Rectal smooth muscle tissue (tissue), 1 donor: ENCODE data around the gene DERL2.

Experiments
- H3K27ac ChIP-seq: one replicate; pipeline ENCODE4 v1.7.0; 2013; ENCODE audit warnings: low read depth, low read length, inconsistent platforms
- H3K27me3 ChIP-seq: one replicate; pipeline ENCODE4 v1.7.0; 2013; ENCODE audit warnings: low read length; ENCODE audit not compliant: control insufficient read depth, insufficient read depth
- H3K36me3 ChIP-seq: one replicate; pipeline ENCODE4 v1.7.0; 2013; ENCODE audit warnings: low read length; ENCODE audit not compliant: control insufficient read depth, insufficient read depth
- H3K4me1 ChIP-seq: one replicate; pipeline ENCODE4 v1.7.0; 2013; ENCODE audit warnings: low read length; ENCODE audit not compliant: control insufficient read depth, insufficient read depth
- H3K4me3 ChIP-seq: one replicate; pipeline ENCODE4 v1.7.0; 2013; ENCODE audit warnings: low read length
- H3K9ac ChIP-seq: one replicate; pipeline ENCODE4 v1.7.0; 2013; ENCODE audit warnings: low read length

Gene DERL2

GRCh38 chr17:5514976-5515375 lies 29.0 kb upstream of the DERL2 start:
- no peak overlapping the region for H3K9ac ChIP-seq
- no peaks in the 10 kb centered on the region for H3K27me3 ChIP-seq
- peaks cover 6% of the 10 kb centered on the region for H3K36me3 ChIP-seq
- no peak overlapping the region for H3K4me3 ChIP-seq
- no peak overlapping the region for H3K27ac ChIP-seq
- H3K4me1 ChIP-seq = peaks cover 6% of the 10 kb centered on the region

- Histone ChIP-seq H3K36me3 (peaks cover 6% of the 10 kb centered on the region), H3K27ac (no peak overlapping the region), H3K27me3 (no peaks in the 10 kb centered on the region), H3K9ac (no peak overlapping the region), H3K4me1 (peaks cover 6% of the 10 kb centered on the region), H3K4me3 (no peak overlapping the region)
Observed at GRCh38 chr17:5513628-5514027, 27.6 kb upstream of the DERL2 start.

- Histone ChIP-seq H3K4me1 (peaks cover 6% of the 10 kb centered on the region), H3K27me3 (no peaks in the 10 kb centered on the region), H3K27ac (peak overlapping the region; percentile 63), H3K9ac (no peak overlapping the region), H3K4me3 (peak overlapping the region; percentile 9), H3K36me3 (peaks cover 6% of the 10 kb centered on the region)
Observed at GRCh38 chr17:5511401-5512225, 25.6 kb upstream of the DERL2 start.

DNA sequence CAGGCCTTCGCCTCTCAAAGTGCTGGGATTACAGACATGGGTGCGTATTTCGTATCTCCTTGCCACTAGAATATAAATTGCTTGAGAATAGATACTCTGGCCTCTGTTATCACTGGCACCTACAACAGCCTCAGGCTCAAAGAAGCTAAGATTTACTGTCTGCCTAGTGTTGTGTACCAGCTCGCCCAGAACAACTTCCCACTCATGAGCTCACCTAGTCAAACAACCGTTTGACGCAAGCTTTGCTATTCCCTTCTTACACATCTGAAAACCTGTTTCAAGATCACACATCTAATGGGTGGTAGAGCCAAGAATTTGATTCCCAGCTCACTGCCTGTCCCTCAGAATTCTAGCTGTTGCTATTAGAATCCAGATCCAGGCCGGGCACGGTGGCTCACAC lies 24.8 kb upstream of the DERL2 start:
- Histone ChIP-seq H3K27me3 (no peaks in the 10 kb centered on the region), H3K36me3 (peaks cover 6% of the 10 kb centered on the region), H3K9ac (no peak overlapping the region), H3K4me1 (peaks cover 6% of the 10 kb centered on the region), H3K4me3 (no peak overlapping the region), H3K27ac (peak overlapping the region; percentile 63)

DNA sequence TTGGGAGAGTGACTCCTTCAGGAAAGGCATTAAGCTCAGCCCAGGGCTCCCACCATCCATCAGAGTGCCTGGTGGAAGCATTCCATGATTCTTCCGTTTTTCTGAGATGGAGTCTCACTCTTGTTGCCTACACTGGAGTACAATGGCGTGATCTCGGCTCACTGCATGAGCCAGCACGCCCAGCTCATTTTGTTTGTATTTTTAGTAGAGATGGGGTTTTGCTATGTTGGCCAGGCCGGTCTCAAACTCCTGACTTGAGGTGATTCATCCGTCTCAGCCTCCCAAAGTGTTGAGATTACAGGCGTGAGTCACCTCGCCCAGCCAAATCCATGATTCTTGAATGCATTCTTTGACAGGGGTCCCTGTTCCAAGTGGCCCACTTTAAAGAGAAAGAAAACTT lies 23.5 kb upstream of the DERL2 start:
- H3K27ac ChIP-seq = no peak overlapping the region
- no peak overlapping the region for H3K4me3 ChIP-seq
- H3K27me3 ChIP-seq = no peaks in the 10 kb centered on the region
- peaks cover 6% of the 10 kb centered on the region for H3K4me1 ChIP-seq
- H3K36me3 ChIP-seq = no peaks in the 10 kb centered on the region
- H3K9ac ChIP-seq = no peak overlapping the region

GRCh38 chr17:5508810-5509209 lies 22.8 kb upstream of the DERL2 start:
- Histone ChIP-seq H3K36me3 (no peaks in the 10 kb centered on the region), H3K4me3 (no peak overlapping the region), H3K27ac (no peak overlapping the region), H3K27me3 (no peaks in the 10 kb centered on the region), H3K9ac (no peak overlapping the region), H3K4me1 (peaks cover 6% of the 10 kb centered on the region)

GRCh38 chr17:5506307-5506706 lies 20.3 kb upstream of the DERL2 start:
- H3K4me1 ChIP-seq = peaks cover 2% of the 10 kb centered on the region
- H3K9ac ChIP-seq = no peak overlapping the region
- no peaks in the 10 kb centered on the region for H3K27me3 ChIP-seq
- H3K27ac ChIP-seq = no peak overlapping the region
- no peak overlapping the region for H3K4me3 ChIP-seq
- H3K36me3 ChIP-seq = no peaks in the 10 kb centered on the region

DNA sequence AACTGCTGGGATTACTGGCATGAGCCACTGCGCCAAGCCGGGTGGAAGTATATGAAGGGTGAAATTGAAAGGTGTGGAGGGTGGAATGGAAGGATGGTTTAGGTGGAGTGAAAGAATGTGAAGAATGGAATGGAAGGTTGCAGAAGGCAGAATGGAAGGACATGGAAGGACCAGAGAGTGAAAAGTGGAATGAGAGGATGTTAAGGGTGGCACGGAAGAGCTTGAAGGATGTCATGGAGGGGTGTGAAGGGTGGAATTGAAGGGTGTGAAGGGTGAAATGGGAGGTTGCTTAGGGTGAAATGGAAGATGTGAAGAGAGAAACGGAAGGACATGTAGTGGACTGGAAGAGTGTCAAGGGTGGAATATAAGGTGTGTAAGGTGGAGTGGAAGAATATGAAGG lies 16.6 kb upstream of the DERL2 start:
- H3K4me3 ChIP-seq = no peak overlapping the region
- no peaks in the 10 kb centered on the region for H3K36me3 ChIP-seq
- peaks cover 4% of the 10 kb centered on the region for H3K4me1 ChIP-seq
- H3K27ac ChIP-seq = no peak overlapping the region
- H3K9ac ChIP-seq = no peak overlapping the region
- no peaks in the 10 kb centered on the region for H3K27me3 ChIP-seq

GRCh38 chr17:5501685-5502084 lies 15.7 kb upstream of the DERL2 start:
- no peaks in the 10 kb centered on the region for H3K36me3 ChIP-seq
- H3K4me3 ChIP-seq = no peak overlapping the region
- peaks cover 4% of the 10 kb centered on the region for H3K4me1 ChIP-seq
- no peak overlapping the region for H3K9ac ChIP-seq
- H3K27ac ChIP-seq = no peak overlapping the region
- H3K27me3 ChIP-seq = no peaks in the 10 kb centered on the region

DNA sequence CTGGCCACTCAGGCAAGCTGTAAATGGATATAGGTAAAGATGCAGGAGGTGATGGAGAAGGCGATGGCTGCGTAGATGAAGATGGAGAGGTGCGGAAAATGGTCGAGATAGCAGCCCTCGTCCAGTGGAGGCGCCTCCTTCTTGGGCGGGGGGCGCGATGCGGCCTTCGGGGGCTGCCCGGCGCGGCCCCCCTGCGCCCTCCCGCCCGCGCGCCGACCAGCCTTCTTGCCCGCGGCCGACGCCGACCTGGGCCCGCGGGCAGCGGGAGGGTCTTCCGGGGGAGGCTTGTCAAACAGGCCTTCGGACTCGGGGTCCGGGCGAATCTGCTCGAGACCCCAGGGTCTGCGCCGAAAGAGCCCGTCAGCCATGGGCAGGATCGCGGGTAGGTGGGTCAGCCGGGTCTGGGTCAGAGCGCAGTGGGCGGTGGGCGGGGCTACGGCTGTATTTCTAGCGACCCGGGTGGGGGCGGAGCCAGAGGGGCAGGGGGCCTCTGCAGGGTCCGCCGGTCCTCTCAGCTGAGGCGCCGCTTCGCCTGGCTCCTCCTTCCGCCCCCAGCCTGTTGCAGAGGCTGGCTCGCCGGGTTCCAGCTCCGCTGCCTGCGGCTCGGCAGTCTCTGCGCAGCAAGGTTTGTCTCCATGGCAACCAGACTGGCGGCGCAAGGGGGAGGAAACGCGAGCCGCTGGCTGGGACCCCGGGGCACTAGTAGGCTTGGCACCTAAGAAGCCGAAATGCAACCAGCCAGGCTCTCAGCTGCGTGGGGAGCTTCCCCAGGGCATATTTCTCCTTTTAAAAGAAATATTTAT lies 14.8 kb upstream of the DERL2 start:
- Histone ChIP-seq H3K27ac (peak overlapping the region; percentile 47), H3K9ac (peak overlapping the region; percentile 34), H3K27me3 (no peaks in the 10 kb centered on the region), H3K4me1 (peaks cover 4% of the 10 kb centered on the region), H3K4me3 (peak overlapping the region; percentile 65), H3K36me3 (no peaks in the 10 kb centered on the region)

GRCh38 chr17:5500247-5500588 lies 14.2 kb upstream of the DERL2 start:
- peak overlapping the region; percentile 34 for H3K9ac ChIP-seq
- no peaks in the 10 kb centered on the region for H3K27me3 ChIP-seq
- peak overlapping the region; percentile 47 for H3K27ac ChIP-seq
- H3K4me1 ChIP-seq = peaks cover 4% of the 10 kb centered on the region
- H3K36me3 ChIP-seq = no peaks in the 10 kb centered on the region
- H3K4me3 ChIP-seq = peak overlapping the region; percentile 65

- no peaks in the 10 kb centered on the region for H3K27me3 ChIP-seq
- no peak overlapping the region for H3K9ac ChIP-seq
- no peak overlapping the region for H3K27ac ChIP-seq
Observed at GRCh38 chr17:5499476-5500231, 13.7 kb upstream of the DERL2 start.

More at GRCh38 chr17:5499476-5500231, 13.7 kb upstream of the DERL2 start:
- Histone ChIP-seq H3K36me3 (no peaks in the 10 kb centered on the region), H3K4me1 (peaks cover 4% of the 10 kb centered on the region), H3K4me3 (peak overlapping the region; percentile 65)
